PFSK-1 (cell line): ENCODE results near the gene ATP11A.

ENCODE experiments used
- FOXP2 ChIP-seq: optimal IDR thresholded peaks from 2 replicates; pipeline ENCODE3; 2011; ENCODE audit warnings: borderline replicate concordance, control low read depth, inconsistent platforms; ENCODE audit not compliant: insufficient read depth; ENCODE audit errors: extremely low read length, extremely low read depth
- POLR2AphosphoS5 ChIP-seq: IDR thresholded peaks from 2 replicates; pipeline ENCODE4 v1.6.1; 2012; ENCODE audit warnings: low read depth, mild to moderate bottlenecking, control low read depth, low read length, moderate library complexity
- SIN3A ChIP-seq: IDR thresholded peaks from 2 replicates; pipeline ENCODE4 v1.6.1; 2012; ENCODE audit warnings: mild to moderate bottlenecking, low read length, moderate library complexity, borderline replicate concordance; ENCODE audit not compliant: insufficient read depth
- TAF1 ChIP-seq: IDR thresholded peaks from 2 replicates; pipeline ENCODE4 v1.6.1; 2012; ENCODE audit warnings: low read length, control low read depth, borderline replicate concordance; ENCODE audit not compliant: insufficient read depth
- TF ChIP-seq, protein P1 (sequence below), 2 experiments: IDR thresholded peaks; 2 replicates each; pipeline versions ENCODE4 v1.6.1 to v1.8.0; 2011 to 2012; ENCODE audit warnings: low read depth in 2 of 2, low read length in 2 of 2, control low read depth in 1 of 2, inconsistent platforms in 1 of 2, mild to moderate bottlenecking in 1 of 2, moderate library complexity in 1 of 2; ENCODE audit not compliant: insufficient read depth in 1 of 2

DNA sequence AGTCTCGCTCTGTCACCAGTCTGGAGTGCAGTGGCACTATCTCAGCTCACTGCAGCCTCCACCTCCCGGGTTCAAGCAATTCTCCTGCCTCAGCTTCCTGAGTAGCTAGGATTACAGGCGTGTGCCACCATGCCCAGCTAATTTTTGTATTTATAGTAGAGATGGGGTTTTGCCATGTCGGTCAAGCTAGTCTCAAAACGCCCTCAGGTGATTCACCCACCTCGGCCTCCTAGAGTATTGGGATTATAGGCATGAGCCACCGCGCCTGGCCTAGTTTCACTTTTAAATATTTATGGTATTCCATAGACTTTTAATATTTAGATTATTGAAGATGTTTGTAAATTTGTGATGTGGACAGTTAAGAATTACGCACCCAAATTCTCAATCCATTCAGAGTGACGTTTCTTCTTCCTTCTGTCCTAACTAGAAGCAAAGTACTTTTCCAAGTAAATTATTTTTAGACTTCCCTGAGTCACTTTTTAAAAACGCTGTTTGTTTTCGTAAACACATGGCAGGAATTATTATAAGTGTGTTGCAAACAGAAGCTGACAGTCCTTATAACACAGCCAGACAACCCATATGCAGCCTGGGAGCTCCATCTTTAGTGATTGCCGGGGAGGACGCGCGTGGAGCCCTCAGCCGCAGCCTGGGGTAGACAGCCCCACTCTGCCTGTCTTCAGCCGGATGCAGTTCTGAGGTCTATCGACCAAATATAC lies 131.7 kb downstream of the ATP11A start:
- TF ChIP-seq POLR2AphosphoS5 (no peak), SIN3A (no peak), TAF1 (no peak), FOXP2 (no peak)
- TF ChIP-seq, protein P1, sequence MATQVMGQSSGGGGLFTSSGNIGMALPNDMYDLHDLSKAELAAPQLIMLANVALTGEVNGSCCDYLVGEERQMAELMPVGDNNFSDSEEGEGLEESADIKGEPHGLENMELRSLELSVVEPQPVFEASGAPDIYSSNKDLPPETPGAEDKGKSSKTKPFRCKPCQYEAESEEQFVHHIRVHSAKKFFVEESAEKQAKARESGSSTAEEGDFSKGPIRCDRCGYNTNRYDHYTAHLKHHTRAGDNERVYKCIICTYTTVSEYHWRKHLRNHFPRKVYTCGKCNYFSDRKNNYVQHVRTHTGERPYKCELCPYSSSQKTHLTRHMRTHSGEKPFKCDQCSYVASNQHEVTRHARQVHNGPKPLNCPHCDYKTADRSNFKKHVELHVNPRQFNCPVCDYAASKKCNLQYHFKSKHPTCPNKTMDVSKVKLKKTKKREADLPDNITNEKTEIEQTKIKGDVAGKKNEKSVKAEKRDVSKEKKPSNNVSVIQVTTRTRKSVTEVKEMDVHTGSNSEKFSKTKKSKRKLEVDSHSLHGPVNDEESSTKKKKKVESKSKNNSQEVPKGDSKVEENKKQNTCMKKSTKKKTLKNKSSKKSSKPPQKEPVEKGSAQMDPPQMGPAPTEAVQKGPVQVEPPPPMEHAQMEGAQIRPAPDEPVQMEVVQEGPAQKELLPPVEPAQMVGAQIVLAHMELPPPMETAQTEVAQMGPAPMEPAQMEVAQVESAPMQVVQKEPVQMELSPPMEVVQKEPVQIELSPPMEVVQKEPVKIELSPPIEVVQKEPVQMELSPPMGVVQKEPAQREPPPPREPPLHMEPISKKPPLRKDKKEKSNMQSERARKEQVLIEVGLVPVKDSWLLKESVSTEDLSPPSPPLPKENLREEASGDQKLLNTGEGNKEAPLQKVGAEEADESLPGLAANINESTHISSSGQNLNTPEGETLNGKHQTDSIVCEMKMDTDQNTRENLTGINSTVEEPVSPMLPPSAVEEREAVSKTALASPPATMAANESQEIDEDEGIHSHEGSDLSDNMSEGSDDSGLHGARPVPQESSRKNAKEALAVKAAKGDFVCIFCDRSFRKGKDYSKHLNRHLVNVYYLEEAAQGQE (IDR thresholded peaks at IDR 0.05; ENCODE audit: insufficient read depth in 1 of 2, low read depth in 2 of 2, low read length in 2 of 2), result no peak
